SKM-1 treated with dmso at 0.1 percent for 144 hours (cell line): ENCODE results near the gene HLCS.
"Not testable (repeated sequence)": the region's sequence is repeated elsewhere in the genome, so short reads cannot be mapped to it uniquely, and the experiment has no call there.

Experiments
- DNase-seq: peaks from one replicate; lab custom pipeline; 2025; ENCODE audit not compliant: unreplicated experiment; lab: John Stamatoyannopoulos, UW

The HLCS gene

DNA sequence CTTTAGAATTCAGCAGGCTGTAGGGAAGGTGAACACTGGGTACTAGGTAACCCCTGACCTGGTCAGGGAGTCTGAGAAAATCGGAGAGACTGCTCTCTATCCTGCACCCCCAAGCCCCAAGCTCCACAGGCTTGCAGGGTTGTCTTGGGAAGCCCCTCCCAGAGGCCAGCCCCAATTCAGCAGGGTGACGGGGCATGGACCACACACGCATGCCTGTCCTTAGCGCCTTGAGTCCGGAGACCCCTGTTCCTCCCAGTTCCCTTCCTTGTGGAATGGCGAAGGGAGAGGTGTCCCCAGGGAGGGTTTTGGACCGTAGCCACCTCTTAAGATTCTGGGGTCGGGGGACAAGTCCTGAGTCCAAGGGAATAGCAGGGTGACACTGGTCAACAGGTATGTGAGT lies 116.1 kb downstream of the HLCS start:
- no peak for DNase-seq

- no peak for DNase-seq
These were observed 116.9 kb downstream of the HLCS start for GRCh38 chr21:36849461-36850105.

DNA sequence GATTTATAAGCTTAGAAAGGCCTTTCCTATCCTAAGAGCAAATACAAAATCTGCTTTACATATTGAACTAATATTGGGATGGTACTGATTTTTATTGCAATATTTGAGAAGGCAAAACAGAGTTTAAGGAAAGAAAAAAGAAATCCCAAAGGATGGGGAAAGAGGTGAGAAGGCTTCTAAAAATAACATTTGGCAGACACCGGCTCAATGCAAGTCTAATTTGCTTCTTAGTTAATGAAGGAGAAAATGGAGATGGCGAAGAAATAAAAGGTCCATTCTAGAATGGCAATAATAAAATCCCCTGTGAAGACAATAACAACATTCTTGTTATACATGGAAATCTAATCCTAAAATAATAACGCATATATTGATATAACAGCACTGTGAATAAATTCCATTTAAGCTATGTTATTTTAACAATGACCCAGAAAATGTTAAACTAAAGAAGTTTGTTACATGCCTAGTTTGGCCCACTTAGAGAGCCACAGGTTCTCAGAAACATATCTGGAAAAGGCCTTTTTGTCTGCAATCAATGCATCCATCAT lies 117.7 kb downstream of the HLCS start:
- no peak for DNase-seq

- no peak for DNase-seq
These were observed 119.3 kb downstream of the HLCS start for GRCh38 chr21:36847189-36847588.

GRCh38 chr21:36846631-36847030 lies 119.8 kb downstream of the HLCS start:
- DNase-seq, result no peak

- DNase-seq, result no peak
These were observed 120.7 kb downstream of the HLCS start for GRCh38 chr21:36845790-36846189.

DNA sequence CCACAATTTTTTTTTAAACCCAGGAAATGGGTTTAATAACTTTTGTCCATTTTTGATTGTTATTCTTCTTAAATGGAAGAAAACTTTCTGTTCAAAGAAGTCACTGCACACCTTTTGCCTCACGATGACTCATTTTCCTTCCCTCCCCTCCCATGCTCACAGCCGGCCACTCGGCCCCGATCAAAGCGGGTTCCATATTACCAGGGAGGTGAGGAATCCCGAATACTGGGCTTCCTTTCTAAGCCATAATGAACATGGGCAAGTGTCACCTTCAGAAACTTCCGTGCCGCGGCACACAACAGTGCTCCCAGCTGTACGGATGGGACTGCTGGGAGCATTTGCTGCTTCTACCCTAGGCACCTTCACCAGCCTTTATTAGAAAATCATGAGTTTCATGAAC lies 121.4 kb downstream of the HLCS start:
- no peak for DNase-seq

DNA sequence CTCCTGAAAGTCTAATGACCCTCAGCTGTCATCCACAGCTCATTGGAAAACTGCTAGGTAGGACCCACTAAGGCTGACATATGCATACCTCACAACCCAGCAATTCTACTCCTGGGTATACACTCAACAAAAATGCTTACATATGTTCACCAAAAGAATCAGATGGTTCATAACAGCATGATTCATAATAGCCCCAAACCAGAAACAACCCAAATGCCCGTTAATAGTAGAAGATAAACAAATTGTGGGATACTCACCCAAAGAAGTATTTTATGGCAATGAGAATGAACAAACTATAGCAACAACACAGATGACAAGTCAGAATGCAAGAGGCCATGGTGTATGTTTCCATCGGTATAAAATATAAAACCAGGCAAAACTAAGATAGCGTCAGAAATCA lies 124.6 kb downstream of the HLCS start:
- DNase-seq, result no peak

DNA sequence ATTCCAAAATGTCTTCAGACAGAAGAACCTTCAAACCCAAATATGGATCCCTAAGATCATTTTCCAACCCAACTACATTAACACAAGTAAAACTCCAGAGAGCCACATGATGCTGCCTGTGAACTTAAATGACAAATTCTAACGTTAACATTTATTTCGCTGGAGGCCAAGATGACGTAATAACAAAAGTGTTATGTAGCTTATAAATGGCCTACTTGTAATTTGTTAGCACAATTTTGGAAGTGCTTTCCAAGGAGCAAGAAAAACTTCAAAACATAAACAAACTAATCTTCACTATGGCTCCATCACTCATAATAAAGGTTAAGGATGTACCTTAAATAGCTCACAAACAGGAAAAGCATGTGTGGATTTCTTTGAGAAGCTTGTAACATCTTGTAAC lies 126.7 kb downstream of the HLCS start:
- no peak for DNase-seq

DNA sequence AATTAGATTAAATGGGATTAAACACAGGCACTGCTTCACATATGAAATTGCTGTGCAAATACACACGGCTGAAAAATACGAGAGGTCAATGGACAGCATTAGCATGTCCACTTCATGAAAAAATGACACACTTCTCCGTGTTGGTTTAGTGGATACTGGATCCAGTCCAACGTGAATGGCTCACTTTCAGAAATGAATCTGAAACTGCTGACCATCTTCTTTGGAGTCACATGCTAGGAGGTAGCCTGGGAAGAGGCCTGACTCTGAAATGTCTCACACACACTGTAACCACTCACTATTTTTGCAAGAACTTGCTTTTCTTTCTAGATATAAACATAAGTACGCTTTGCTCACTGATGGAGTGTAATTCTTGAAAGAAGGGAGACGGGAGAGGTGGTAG lies 127.3 kb downstream of the HLCS start:
- DNase-seq, result no peak

DNA sequence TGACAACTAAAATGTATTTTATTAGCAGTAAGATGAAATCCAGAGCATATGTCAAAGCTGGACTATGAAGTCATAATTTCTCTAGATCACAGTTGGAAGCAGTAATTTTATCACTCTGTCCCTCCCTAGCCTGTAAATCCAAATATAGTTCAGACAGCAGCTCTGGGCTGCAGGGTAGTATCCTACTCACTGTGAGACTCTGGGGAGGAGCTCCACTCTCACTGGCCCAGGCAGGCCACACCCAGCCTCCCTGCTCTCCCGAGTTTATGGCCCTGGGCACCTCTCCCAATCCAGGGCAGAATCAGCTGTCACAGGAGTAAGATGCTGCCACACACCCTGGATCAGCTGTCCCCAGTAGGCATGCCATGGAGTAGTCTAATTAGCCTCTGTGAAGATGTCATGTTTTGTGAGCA lies 131.1 kb downstream of the HLCS start:
- no peak for DNase-seq

GRCh38 chr21:36834192-36834591 lies 132.3 kb downstream of the HLCS start:
- DNase-seq, result no peak

- no peak for DNase-seq
These were observed 136.4 kb downstream of the HLCS start for GRCh38 chr21:36830100-36830499.

DNA sequence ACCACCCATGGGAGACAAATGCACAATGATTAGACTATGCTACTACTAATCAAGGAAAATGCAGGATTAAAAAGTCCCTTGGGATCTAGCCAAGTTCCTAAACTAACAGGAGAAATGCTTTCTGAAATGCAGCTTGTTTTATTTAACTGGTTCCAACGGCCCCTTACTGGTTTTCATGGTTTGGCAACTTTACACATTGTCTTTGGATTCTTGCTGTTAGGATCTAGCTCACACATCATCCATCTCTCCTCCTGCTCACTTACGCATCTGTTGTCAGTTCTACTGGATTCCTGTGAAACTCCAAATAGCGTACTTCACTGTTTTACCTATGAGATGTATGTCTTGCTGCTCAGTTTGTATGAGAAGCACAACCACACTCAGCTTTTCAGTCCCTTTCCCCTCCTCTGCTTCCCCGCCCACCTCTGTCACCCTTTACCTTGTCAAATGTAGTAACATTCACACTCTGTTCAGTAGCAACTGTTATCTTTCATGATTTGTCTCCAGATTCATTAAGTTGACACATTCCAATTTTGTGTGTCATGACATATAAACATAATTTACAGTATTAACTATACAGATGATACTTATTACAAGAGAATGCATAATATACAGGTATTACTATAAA lies 137.5 kb downstream of the HLCS start:
- DNase-seq, result no peak

DNA sequence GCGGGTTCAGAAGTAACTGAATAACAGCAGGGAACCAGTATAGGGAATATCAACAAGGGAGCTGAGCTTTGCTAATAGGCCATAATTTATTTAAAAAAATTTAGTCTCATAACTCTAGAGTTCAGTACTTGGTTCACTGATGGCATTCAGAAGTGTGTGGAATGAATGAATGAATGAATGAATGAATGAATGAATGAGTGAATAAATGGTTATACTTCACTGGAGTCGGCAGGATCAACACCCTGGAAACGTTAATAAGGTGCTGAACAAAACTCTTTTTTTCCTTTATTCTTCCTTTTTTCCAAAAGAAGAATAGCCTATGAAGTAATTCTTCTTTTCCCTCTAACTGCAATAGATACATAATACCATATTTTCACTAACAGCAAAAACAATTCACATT lies 138.3 kb downstream of the HLCS start:
- DNase-seq, result no peak

GRCh38 chr21:36825658-36826057 lies 140.8 kb downstream of the HLCS start:
- no peak for DNase-seq

DNA sequence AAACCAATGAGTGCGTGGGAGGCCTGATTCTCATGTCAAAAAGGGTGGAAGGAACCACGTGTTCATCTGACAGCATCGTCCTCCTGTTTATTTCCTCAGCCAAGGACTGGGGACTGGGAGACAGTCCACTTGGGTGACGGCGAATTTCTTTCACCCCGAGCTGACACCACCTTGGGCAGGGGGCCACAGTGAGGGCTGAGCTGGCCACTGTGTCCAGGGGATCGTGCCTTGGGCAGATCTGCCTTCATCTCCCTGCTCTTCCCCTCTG lies 145.5 kb downstream of the HLCS start:
- DNase-seq, result no peak

DNA sequence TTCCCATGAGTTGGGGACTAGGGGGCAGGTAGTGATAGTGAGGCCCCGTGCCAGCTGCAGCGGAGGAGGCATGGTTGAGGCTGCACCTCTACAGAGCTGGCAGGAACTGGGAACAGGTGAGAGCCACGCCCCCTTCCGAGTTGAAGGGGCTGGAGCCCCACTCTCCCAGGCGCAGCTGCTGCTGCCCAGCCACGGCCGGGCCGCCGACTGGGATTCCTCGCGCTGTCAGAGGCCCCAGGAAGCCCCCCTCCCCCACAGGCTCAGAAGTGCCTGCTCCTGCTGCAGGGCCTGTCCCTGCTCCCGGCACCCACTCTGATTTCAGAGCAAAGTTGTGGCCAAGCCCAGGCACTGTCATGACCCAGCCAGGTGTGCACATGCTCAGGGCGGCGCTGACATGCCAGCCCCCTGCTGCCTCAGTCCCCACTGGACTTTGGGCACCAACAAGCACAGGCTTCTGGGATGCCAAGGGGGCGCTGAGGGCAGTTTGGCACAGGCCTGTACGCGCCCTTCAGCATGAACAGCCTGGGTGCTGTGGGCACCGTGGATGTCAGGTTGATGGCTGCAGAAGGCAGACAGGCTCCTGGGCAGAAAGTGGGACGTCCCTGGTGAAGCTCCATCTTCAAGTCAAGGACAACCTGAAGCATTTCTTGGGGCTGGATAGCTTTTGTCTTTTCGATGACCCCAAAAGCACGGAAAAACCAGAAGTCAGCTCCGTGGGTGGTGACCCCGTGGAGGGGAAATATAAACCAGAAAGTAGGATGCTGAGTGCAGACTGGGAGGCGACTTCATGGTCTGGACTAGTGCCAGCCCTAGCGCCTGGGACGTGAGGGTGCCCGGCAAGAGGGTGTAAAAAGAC lies 146.1 kb downstream of the HLCS start:
- no peak for DNase-seq

DNA sequence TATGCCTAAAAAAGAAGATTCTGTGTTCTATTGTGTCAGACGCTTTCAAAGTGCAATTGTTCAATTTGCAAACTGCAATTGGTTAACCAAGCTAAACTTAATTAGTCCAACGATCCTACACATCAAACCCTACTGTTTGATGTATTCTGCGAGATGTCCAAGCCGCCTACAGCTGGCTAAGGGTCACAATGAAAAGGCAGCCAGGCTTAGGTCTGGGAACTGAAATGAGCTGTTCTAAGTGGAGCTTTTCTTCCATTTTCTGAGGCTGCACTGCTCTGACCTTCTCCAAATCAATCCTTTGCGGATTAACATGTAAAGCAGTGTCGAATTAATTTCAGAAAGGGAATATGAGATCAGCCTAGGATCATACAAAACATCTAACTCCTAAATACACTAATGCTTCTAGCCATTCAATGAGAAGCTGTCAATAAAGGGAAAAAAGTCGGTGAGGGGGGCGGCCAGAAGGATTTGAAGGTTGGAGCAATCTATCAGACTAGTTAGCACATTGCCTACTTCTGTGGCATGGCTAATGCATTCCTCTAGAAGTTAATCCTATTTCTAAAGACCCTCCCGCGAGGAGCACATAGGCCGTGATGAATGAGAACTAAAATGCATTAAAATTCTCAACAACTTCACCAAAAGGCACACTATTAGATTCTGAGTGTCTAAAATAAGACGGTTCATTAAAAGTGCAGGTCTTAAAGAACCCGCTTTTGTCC lies 148.6 kb downstream of the HLCS start:
- DNase-seq, result no peak

GRCh38 chr21:36816561-36817130 lies 149.8 kb downstream of the HLCS start:
- DNase-seq, result no peak

GRCh38 chr21:36816026-36816425 lies 150.4 kb downstream of the HLCS start:
- DNase-seq, result not testable (repeated sequence)
